HTR-8/SVneo (cell line): ENCODE data around the gene SAT2.
A peak's percentile ranks its signal among the peaks of the same experiment; 100 is the strongest.
"Not testable (repeated sequence)": the region's sequence is repeated elsewhere in the genome, so short reads cannot be mapped to it uniquely, and the experiment has no call there.

Experiments
- DNase-seq: peaks from one replicate; pipeline ENCODE4 v3.0.0; 2011; ENCODE audit warnings: low spot score, mixed read lengths; ENCODE audit not compliant: insufficient read length
- FAIRE-seq: peaks from 2 replicates; lab custom pipeline; 2011; peaks lifted over from hg19 to GRCh38; lab: Jason Lieb, UNC

SAT2 gene

DNA sequence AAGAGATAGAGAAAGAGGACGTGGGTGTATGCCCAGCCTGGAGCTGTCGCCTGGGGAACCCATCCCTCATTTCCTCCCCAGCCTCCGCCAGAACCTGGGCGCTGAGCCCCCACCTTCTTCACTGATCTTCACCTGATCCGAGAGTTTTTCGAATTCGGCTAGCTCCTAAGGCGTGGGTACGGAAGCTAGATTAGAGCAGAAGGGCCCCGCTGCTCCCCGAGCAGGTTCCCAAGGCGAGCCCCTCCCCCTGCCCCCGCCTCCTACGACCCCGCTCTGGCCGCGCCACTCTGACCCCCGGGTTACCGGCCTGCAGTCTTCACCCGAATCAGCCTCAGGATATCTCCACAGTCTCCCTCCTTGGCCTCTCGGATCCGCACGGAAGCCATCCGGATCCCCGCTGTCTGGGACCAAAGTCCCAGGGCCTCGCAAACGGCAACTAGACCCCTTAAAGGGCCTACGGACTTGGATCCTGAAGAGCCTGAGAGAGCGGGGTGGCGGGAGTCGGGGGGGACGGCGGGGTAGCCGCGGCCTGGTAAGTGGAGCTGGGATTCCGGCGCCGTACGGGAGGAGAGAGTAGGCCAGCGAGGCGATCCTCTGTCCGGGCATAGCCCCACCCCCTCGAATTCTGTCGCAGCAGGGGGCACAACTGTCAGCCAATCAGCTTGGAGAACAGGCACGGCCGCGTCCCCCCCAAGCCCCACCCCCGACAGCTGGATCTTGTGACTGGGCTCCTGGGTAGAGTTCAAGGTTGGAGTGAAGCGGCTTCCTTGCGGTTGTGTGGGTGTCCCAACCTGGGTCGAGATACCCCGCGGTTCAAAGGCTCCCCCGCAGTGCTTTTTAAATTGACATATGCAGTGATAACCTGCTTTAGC is at the start of gene SAT2:
Gene SAT2 (minus strand): TSS at position 572 of the 872 bp plus-strand sequence. CDS start 186 bp downstream, at position 386.
- DNase-seq (peak; percentile 98), FAIRE-seq (peak; percentile 98)

DNA sequence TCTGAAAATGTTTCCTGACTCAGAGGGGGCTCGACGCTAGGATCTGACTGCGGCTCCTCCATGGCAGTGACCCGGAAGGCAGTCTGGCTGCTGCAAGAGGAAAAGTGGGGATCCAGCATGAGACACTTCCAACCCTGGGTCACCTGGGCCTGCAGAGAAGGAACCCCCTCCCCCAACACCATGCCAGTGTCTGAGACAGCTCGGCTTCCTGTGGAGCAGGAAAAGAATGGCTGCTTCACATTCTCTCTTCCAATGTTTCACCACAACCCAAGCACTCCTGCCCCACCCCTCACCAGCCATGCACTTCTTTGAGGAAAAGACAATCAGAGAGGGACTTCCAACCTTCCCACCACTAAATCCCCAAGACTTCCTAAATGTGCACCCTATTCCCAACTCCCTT is 48.9 kb upstream of the SAT2 start:
- FAIRE-seq: no peak

DNA sequence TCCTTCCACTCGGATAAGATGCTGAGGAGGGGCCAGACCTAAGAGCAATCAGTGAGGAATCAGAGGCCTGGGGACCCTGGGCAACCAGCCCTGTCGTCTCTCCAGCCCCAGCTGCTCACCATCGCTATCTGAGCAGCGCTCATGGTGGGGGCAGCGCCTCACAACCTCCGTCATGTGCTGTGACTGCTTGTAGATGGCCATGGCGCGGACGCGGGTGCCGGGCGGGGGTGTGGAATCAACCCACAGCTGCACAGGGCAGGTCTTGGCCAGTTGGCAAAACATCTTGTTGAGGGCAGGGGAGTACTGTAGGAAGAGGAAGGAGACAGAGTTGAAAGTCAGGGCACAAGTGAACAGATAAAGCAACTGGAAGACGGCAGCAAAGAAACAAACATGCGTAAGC is 47.3 kb upstream of the SAT2 start:
- DNase-seq: no peak
- FAIRE-seq: no peak

More for the DNA sequence above, 48.9 kb upstream of the SAT2 start:
- no peak for DNase-seq

DNA sequence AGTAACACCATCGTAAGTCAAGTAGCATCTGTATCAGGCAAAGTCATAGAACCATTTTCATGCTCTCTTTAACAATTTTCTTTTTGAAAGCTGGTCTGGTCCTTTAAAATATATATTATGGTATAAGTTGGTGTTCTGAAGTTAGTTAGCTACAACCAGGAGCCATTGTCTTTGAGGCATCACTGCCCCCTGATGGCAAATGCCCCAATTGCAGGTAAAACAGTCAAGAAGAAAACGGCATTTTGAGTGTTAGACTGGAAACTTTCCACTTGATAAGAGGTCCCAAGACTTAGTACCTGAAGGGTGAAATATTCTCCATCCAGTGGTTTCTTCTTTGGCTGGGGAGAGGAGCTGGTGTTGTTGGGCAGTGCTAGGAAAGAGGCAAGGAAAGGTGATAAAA is 45.6 kb upstream of the SAT2 start:
- FAIRE-seq (no peak), DNase-seq (no peak)

DNA sequence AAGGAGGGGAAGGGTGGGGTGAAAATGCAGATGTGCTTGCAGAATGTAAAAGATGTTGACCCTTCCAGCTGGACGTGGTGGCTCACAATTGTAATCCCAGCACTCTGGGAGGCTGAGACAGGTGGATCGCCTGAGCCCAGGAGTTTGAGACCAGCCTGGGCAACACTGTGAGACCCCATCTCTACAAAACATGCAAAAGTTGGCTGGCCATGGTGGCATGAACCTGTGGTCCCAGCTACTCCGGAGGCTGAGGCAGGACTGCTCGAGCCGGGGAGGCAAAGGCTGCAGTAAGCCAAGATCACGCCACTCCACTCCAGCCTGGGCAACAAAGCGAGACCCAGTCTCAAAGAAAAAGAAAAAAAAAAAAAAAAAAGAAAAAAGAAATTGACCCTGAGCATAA is 40.9 kb upstream of the SAT2 start:
- no peak for FAIRE-seq
- no peak for DNase-seq

DNA sequence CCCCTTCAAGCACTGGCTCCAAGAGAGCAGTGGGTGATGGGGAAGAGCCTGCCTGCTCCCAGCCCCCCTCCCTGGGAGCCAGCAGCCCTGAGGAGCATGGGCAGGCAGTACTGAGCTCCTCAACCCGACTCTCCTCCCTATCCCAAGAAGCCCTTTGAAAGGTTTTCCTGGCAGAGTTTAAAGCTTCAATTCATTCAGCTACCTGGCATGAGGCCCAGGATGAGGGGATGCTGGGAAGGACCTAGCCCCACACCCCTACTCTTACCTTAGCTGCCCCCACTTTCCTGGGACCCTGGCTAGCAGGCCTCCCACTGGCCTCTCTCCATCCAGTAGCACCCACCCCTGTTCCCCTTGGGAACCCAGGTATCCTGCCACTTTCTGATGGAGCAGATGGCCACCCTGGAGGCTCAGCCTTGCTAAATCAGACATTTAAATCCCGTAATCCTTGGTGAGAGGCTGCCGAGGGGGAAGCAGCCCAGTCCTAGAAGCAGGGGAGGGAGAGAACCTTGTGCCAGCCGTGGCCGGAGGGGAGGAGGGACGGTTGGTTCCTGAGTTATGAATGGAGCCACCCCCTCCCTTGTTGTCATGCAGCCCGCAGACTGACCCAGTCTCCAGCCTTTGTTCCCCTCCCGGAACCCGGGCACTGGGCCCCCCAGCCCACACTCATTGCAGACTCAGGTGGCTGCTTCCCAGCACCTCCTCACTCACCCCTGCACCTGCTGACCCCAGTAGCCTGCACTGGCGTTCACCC is 40.2 kb upstream of the SAT2 start:
- DNase-seq (no peak), FAIRE-seq (no peak)

DNA sequence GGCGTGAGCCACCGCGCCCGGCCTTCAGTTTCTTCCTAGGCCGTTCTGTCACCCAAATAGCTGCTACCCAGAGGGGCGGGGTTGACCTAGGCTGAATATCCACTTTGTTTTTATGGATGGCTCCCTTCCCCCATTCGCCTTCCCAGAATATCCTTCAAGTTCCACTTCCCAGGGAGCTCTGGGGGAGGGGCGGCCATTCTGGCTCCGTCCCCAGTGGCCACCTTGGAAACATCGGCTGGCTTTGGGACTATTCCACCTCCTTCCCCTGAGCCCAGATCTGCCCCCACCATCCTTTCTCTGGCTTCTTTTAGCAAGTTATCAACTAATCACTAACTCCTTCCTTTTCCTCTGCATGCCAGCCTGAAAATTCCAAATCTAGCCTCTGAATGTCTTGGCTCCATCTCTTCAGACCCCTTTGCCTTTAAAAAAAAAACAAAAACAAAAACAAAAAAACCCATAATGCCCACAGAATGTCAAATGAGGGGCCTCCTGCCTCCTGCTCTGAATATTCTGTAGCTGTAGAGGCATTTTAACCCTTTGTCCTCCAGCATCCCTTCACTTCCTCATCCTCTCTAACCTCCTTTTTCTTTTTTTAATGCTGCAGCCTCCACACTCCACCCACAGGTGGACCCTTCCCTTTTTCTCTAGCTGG is 29.5 kb upstream of the SAT2 start:
- no peak for DNase-seq
- no peak for FAIRE-seq

DNA sequence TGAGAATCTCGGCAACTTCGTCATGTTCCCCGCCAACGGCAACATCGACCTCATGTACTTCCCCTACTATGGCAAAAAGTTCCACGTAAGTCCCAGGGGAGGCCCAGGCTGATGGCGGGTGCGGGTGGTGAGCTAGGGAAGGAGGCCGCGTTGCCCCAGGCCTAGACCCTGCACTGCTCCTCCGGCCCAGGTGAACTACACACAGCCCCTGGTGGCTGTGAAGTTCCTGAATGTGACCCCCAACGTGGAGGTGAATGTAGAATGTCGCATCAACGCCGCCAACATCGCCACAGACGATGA is 27.9 kb upstream of the SAT2 start:
- DNase-seq (no peak), FAIRE-seq (no peak)

DNA sequence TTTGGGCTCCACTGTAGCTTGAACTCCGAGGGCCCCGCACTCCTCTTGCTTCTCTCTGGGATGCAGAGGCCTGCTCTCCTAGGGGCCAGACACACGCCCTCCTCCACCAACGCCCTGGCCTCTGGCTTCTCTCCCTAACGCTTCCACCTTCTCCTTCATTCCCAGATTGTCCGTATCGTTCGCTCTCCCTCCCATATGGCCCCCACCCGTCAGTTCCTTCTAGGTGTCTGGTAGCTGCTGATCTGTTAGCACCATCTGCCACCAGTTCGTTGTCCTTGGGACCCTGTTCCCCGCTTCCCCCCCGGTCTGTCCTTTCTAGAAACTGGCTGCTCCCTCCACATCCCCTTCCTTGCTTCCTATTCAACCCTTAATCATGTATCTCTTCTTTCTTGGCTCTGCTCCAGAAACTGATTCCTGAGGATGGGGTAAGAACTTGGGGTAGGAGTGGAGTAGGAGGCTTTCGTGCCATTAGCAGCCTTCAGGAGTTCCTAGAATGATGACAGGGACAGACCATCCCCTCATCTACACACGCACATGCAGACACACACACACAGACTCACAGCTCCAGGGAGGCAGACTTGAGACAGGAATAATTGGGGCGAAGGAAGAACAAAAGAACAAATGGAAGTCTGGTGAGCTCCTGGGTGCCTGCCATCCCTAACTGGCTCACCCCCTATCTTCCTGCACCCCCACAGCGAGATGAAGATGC is 27.4 kb upstream of the SAT2 start:
- FAIRE-seq (peak; percentile 28), DNase-seq (no peak)

DNA sequence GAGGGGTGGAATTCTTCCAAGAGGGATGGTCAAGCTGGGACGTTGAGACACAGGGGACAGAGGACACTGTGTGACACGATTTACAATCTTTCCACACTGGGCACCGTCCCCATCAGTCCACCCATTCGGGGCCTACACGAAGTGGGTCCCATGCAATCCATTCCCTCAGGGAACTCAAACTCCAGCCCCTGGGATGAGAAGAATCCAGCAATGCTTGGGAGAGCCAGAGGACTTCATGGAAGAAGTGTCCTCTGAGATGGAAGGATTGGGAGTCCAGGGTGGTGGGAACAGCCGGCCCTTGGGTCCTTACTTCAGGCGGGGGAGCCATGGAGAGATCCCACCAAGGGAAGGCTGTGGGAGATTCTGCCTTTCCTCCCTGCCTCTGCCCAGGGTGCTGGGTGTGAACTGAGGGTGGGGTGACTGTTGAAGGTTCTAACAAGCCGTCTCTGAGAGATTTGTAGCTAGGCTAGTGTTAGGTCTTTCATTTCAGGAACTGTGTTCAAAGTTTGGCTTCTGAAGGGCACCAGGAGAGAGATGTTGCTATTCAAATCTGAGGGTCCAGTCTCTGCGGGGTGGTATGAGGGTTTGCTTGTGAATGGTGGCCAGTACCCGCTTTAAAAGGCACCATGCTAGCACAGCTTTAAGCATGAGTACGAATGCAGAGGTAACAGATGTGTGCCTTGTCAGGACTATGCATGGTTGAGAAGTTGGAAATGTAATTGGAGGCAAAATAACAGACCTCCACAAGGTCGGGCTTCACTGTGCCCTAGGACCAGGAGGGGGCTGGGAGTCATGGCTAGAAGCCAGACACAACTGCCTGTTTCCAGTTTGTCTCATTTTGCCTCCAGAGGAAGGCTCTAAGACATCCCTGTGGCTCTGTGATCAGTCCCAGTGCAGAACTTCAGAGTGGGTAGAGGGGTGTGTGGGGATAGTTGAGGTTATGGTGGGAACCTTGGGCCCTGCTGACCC is 25.1 kb upstream of the SAT2 start:
- no peak for FAIRE-seq
- DNase-seq: no peak

DNA sequence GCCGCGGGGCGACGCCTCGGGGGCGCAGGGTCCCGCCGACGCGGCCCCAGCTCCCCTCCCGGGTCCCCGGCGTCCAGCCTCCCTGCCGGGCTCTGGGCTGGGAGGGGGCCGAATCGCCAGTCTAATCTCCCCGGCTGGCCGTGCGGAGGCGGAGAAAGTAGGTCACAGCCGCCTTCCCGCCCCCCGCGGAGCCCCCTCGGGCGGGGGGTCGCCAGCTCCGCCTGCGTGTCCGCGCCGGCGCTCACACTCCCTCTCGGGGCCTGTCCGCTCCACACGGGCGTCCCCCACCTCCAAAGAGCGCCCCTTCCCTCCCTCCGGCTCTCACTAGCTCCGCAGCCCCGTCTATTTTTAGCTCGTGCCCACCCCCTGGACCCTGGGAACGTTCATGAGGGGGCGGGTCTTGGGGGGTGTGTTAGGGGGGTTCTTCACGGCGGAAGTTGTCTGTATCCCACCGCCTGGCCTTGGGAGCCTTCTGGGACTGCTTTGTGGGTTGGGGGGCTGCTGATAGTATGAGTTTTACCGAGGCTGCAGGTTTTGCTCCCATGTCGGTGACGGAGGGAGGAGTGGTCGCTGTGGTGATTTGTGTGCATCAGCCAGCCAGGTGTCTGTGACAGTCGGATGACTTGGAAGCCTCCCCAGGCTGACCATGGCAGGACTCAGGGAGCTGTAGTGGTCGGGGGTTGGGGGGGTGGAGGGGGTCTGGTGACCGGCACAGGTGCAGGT is 24.2 kb upstream of the SAT2 start:
- DNase-seq: no peak
- FAIRE-seq: no peak

DNA sequence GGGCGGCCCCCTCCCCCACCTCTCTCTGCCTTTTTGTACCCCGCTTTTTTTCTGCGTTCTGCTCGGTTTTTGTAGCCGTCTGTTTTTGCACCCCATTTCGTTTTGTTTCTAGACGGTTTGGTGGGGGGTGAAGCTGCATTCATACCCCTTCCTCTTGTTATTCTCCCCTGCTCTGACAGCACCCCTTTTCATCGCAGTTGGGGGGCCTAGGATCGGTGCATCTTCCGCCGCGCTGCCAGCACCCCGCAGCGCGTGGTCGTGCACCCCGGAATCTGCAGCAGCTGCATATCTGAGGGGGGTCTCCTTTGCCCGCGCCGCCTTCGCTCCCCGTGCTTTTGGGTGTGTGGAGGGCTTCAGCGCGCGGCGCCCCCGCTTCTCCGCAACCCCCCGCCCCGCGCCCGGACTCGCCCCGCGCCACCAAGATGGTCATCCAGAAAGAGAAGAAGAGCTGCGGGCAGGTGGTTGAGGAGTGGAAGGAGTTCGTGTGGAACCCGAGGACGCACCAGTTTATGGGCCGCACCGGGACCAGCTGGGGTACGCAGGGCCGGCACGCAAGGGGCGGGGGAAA is 23.6 kb upstream of the SAT2 start:
- no peak for FAIRE-seq
- no peak for DNase-seq

DNA sequence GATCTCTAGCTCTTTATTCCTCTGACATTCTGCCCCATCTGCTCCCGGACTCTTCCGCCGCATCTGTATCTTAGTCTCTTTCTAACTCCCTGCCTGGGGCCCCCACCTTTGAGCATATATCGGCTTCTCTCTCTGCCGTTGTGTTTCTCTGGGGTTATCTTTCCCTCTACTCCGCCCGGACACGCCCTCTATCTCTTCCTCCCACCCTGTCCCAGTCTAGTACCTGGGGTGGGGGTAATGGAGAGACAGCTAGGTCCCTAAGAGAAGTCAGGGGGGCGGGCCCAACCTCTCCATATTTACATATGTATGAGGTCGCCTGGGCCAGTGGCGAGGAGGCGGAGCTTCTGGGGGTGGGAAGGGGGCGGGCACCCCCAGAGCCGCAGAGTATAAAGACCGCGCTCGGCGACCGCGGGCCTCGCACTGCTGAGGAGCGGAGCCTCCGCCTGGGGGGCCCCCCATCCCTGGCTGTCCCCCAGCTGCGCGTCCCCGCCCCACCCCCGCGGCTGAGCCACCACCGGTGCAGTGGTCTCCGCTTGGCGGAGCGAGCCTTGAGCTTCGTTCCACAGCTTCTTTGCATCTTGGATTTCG is 23.0 kb upstream of the SAT2 start, which contains the start of gene ATP1B2:
Gene ATP1B2 (plus strand): TSS at position 418 of the 588 bp plus-strand sequence. CDS start 593 bp downstream, outside the sequence.
- DNase-seq (peak; percentile 82), FAIRE-seq (no peak)

DNA sequence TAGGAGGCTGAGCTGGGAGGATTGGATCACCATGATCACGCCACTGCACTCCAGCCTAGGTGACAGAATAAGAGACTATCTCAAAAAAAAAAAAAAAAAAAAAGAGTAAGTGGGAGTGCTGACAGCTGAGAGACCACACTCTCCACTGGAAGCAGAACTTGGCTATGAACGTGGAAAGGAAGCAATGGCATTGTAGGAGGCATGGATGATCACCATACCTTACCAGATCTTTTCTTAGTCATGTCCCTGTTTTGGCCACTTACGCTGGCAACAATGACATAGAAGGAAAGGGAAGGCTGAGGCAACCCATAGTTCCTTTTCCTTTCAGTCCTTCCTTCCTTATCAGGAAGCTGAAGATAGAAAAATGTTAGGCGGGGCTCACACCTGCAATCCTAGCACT is 19.4 kb upstream of the SAT2 start:
- FAIRE-seq: peak; percentile 69
- DNase-seq: no peak

DNA sequence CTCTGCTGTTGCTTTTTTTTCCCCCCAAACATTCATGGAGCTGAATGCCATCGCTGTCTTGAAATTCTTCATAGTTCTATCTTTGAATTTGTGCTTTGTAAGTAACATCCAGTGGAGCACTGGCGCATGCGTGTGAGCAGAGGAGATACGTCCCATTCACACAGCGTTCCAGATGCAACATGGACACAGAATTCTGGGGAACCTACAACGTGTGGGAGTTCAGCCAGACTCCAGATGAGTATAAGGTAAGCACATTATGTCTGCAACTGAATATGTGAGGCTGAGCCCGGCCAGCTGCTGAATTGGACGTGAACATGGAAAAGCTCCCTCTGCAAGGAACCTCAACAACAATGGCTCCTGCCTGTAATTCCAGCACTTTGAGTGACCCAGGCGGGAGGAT is 18.8 kb upstream of the SAT2 start:
- FAIRE-seq: no peak
- DNase-seq: no peak

DNA sequence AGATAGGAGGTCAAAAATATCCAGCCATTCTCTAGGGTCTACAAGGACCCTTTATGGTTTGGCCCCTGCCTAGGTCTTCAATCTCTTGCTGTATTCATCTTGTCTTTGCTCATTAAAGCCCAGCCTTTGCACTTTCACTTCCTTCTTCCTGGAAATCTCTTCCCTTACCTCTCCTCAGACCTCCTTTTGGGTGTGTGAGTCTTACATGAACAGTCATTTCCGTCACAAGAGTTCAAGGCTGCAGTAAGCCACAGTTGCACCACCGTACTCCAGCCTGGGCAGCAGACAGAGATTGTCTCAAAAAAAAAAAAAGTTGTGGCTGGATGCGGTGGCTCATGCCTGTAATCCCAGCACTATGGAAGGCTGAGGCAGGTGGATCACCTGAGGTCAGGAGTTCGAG is 17.2 kb upstream of the SAT2 start:
- FAIRE-seq (no peak), DNase-seq (no peak)

DNA sequence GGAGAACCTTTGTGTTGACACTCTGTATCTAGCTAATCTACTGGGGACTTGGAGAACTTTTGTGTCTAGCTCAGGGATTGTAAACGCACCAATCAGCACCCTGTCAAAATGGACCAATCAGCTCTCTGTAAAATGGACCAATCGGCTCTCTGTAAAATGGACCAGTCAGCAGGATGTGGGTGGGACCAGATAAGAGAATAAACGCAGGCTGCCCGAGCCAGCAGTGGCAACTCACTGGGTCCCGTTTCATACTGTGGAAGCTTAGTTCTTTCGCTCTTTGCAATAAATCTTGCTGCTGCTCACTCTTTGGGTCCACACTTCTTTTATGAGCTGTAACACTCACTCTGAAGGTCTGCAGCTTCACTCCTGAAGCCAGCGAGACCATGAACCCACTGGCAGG is 14.0 kb upstream of the SAT2 start:
- not testable (repeated sequence) for FAIRE-seq

DNA sequence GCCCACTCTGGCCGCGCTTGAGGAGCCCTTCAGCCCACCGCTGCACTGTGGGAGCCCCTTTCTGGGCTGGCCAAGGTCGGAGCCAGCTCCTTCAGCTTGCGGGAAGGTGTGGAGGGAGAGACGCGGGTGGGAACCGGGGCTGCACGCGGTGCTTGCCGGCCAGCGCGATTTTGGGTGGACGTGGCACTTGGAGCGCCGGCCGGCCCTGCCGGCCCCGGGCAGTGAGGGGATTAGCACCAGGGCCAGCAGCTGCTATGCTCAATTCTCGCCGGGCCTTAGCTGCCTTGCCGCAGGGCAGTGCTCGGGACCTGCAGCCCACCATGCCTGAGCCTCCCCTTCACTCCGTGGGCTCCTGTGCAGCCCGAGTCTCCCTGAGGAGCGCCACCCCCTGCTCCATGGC is 13.2 kb upstream of the SAT2 start:
- FAIRE-seq: no peak
- DNase-seq: no peak

More for the DNA sequence above, 14.0 kb upstream of the SAT2 start:
- DNase-seq: not testable (repeated sequence)
